Osteocyte (in vitro differentiated cells): ENCODE measurements around the gene TRIM42. TPM values are rescaled to one million over a fixed set of nuclear protein-coding genes. Genes with fewer than 3 reads are reported as not detected.

Experiments used
- DNase-seq: peaks from one replicate; pipeline ENCODE4 v3.0.0; 2021; ENCODE audit warnings: mixed read lengths; ENCODE audit not compliant: unreplicated experiment; ENCODE audit errors: extremely low spot score
- H3K27ac Mint-ChIP-seq: one replicate; pipeline ENCODE4 v1.8.0; 2021; ENCODE audit warnings: mild to moderate bottlenecking, mixed read lengths; ENCODE audit not compliant: unreplicated experiment
- H3K27me3 Mint-ChIP-seq: one replicate; pipeline ENCODE4 v1.8.0; 2021; ENCODE audit warnings: mixed read lengths; ENCODE audit not compliant: unreplicated experiment
- H3K36me3 Mint-ChIP-seq: one replicate; pipeline ENCODE4 v1.8.0; 2021; ENCODE audit warnings: mixed read lengths; ENCODE audit not compliant: unreplicated experiment
- H3K4me1 Mint-ChIP-seq: one replicate; pipeline ENCODE4 v1.8.0; 2021; ENCODE audit warnings: mixed read lengths; ENCODE audit not compliant: unreplicated experiment
- H3K4me3 Mint-ChIP-seq: one replicate; pipeline ENCODE4 v1.8.0; 2021; ENCODE audit warnings: mild to moderate bottlenecking, moderate library complexity, mixed read lengths; ENCODE audit not compliant: unreplicated experiment
- H3K9me3 Mint-ChIP-seq: one replicate; pipeline ENCODE4 v1.8.0; 2021; ENCODE audit warnings: mixed read lengths; ENCODE audit not compliant: unreplicated experiment
- total RNA-seq: library from RNA; stranded (reverse); gene quantifications from 2 replicates; pipeline ENCODE4 v1.2.1, GENCODE V29; 2021
- TF ChIP-seq, protein P1 (sequence below): fragments of 200-600 bp; sonication (generic); IDR thresholded peaks from 2 replicates; pipeline ENCODE4 v1.5.0; 2021; ENCODE audit warnings: antibody characterized with exemption, mild to moderate bottlenecking, moderate library complexity

Gene TRIM42
- total RNA-seq, 1 donor from 2014 or later = not detected

DNA sequence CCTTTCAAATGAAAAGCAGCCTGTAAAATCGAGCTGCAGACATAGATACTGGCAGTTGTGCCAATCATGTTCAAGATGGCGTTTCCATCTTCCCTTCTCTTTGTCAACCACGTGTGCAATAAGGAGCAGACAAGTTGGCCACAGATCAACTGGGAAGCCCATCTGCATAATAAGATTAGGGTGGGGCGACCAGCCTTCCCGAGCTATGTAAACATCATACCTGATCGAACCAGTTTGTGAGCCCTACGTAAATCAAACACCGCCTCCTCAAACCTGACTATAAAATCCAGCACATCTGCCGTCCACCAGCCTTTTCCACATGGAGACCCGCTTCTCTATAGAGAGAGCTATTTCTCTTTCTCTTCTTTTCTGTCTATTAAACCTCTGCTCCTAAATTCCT lies 37.2 kb downstream of the TRIM42 start:
- Mint-ChIP-seq H3K4me3 (no peak overlapping the region), H3K27me3 (peaks cover 7% of the 10 kb centered on the region), H3K27ac (no peak overlapping the region), H3K9me3 (no peaks in the 10 kb centered on the region), H3K4me1 (peaks cover 43% of the 10 kb centered on the region), H3K36me3 (peaks cover 2% of the 10 kb centered on the region)
- TF ChIP-seq, protein P1, sequence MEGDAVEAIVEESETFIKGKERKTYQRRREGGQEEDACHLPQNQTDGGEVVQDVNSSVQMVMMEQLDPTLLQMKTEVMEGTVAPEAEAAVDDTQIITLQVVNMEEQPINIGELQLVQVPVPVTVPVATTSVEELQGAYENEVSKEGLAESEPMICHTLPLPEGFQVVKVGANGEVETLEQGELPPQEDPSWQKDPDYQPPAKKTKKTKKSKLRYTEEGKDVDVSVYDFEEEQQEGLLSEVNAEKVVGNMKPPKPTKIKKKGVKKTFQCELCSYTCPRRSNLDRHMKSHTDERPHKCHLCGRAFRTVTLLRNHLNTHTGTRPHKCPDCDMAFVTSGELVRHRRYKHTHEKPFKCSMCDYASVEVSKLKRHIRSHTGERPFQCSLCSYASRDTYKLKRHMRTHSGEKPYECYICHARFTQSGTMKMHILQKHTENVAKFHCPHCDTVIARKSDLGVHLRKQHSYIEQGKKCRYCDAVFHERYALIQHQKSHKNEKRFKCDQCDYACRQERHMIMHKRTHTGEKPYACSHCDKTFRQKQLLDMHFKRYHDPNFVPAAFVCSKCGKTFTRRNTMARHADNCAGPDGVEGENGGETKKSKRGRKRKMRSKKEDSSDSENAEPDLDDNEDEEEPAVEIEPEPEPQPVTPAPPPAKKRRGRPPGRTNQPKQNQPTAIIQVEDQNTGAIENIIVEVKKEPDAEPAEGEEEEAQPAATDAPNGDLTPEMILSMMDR = no peak
- no peak for DNase-seq

DNA sequence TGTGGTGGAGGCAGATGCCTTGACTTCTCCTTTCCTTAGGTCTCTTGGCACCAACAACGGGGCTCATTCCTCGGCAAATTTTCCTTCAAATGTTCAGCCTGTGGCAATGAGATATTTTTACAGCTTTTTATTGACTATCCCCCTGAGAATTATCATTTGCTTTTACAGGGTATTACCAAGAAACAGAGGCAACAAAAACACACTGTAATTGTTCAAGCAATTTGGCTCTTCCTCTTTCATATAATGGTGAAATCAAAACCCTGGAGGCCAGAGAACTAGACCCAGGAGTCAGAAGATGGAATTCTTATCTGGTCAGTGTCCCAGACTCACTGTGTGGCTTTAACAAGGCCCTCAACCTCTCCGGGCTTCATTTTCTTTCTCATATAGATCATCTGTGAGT lies 40.1 kb downstream of the TRIM42 start:
- Mint-ChIP-seq H3K27ac (peak overlapping the region; percentile 89), H3K27me3 (peaks cover under 1% of the 10 kb centered on the region), H3K4me3 (no peak overlapping the region), H3K36me3 (peaks cover under 1% of the 10 kb centered on the region), H3K4me1 (peaks cover 55% of the 10 kb centered on the region), H3K9me3 (no peaks in the 10 kb centered on the region)
- peak; percentile 13 for DNase-seq
- TF ChIP-seq, protein P1 = no peak

DNA sequence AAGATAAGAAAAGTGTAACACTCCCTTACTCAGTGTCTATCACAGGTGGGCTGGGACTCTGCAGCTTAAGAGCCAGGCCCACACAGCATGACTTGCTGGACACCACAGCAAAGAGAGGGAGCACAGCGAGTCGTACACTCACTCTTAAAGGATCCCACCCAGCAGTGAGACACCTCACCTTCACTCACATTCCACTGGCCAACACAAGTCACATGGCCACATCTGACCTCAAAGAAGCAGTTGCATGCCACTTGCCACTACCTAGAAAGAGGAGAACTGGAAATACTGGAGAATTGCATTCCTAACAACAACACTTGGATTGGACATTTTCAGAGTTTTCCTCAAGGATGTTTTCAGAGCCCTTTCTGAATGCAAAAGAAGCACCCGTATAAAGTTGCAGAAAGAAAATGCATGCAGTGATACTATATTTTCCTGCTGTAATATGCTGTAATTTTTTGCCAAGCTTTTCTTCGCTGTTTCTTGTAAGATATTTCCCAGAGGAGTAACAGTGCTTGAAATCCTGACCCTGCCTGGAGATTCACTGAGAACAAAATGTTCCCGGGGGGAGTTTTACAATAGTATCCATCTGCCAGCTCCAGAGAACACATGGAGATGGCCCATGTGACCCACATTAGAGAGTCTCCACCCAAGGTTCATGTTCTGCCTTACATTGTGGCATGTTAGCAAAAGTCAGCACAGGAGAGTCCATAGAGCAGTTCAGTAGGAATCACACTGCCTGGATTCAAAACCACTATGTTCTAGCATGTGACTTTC lies 42.2 kb downstream of the TRIM42 start:
- DNase-seq = no peak
- Mint-ChIP-seq H3K4me3 (no peak overlapping the region), H3K27me3 (no peaks in the 10 kb centered on the region), H3K27ac (peak overlapping the region; percentile 86), H3K36me3 (no peaks in the 10 kb centered on the region), H3K9me3 (no peaks in the 10 kb centered on the region), H3K4me1 (peaks cover 52% of the 10 kb centered on the region)
- TF ChIP-seq, protein P1 = no peak

GRCh38 chr3:140723576-140723975 lies 45.7 kb downstream of the TRIM42 start:
- Mint-ChIP-seq H3K9me3 (no peaks in the 10 kb centered on the region), H3K27ac (no peak overlapping the region)
- no peak for DNase-seq

More at GRCh38 chr3:140723576-140723975, 45.7 kb downstream of the TRIM42 start:
- TF ChIP-seq, protein P1 = no peak
- no peak overlapping the region for H3K4me3 Mint-ChIP-seq
- no peaks in the 10 kb centered on the region for H3K36me3 Mint-ChIP-seq
- H3K4me1 Mint-ChIP-seq = peaks cover 32% of the 10 kb centered on the region
- no peaks in the 10 kb centered on the region for H3K27me3 Mint-ChIP-seq
